KOPT-K1 (cell line): ENCODE measurements around the gene NWD2.
"Not testable (repeated sequence)": the region's sequence is repeated elsewhere in the genome, so short reads cannot be mapped to it uniquely, and the experiment has no call there.

Experiments used
- H3K27ac ChIP-seq: fragments of 200-600 bp; sonication (generic); 2 replicates; pipeline ENCODE4 v1.5.1; 2016; ENCODE audit warnings: antibody characterized with exemption, mild to moderate bottlenecking, low read depth, low read length; ENCODE audit not compliant: poor library complexity, severe bottlenecking
- H3K36me3 ChIP-seq: fragments of 200-600 bp; sonication (generic); 2 replicates; pipeline ENCODE4 v1.5.1; 2017; ENCODE audit warnings: antibody characterized with exemption, mild to moderate bottlenecking, low read length, moderate library complexity; ENCODE audit not compliant: insufficient read depth
- H3K9me3 ChIP-seq: fragments of 200-600 bp; sonication (generic); 2 replicates; pipeline ENCODE4 v1.5.1; 2017; ENCODE audit warnings: antibody characterized with exemption, low read length, mild to moderate bottlenecking; ENCODE audit not compliant: insufficient read depth, poor library complexity, severe bottlenecking

NWD2 gene

DNA sequence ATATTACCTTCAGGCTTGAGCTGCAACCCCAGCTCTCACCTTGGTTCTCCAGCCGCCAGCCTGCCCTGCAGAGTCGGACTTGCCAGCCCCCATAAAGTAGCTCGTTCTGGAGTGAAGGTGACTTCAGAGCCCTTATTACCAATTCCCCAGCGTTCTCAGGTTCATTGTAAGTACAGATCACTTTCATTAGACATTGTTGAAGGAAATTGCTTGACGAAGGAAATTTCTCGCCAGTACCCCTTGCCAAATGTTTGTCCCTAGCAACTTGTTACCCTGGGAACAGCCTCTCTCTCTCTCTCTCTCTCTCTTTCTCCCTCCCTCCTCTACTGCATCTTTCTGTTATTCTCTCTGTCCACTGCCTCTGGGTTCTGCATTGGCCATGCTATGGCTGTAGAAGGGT, 153.0 kb downstream of the NWD2 start:
- H3K27ac ChIP-seq: no peak overlapping the region

DNA sequence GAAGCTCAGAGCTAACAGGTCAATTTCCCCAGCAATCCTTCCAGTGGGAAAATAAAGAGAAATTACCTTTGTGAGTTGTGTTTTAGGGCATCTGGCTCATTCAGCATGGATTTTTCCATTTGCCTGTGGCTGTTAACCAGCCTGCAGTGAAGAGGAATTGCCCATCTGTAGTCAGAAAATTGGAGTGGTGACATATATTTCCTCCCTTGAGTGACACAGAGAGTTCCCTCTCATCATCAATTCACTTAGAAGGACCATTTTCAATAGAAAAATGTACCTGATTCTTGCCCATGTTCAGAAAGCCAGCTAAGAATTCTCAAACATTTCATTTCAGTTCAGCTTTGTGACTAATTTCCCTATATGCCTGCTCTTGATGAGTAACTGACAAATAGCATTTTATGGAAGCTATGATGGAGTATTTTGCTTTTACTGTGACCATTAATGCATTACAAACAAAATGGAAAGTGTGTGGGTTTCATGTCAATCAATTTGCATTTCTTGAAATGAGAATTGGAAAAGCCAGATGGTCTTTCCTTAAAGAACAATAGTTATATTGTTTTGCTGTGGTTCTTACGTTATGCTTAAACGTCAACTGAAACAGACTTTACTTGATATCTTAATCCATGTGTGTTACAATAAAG, 155.8 kb downstream of the NWD2 start:
- Histone ChIP-seq H3K36me3 (no peaks in the 10 kb centered on the region), H3K27ac (no peak overlapping the region), H3K9me3 (no peaks in the 10 kb centered on the region)

More for the DNA sequence above, 153.0 kb downstream of the NWD2 start:
- Histone ChIP-seq H3K36me3 (no peaks in the 10 kb centered on the region), H3K9me3 (no peaks in the 10 kb centered on the region)

DNA sequence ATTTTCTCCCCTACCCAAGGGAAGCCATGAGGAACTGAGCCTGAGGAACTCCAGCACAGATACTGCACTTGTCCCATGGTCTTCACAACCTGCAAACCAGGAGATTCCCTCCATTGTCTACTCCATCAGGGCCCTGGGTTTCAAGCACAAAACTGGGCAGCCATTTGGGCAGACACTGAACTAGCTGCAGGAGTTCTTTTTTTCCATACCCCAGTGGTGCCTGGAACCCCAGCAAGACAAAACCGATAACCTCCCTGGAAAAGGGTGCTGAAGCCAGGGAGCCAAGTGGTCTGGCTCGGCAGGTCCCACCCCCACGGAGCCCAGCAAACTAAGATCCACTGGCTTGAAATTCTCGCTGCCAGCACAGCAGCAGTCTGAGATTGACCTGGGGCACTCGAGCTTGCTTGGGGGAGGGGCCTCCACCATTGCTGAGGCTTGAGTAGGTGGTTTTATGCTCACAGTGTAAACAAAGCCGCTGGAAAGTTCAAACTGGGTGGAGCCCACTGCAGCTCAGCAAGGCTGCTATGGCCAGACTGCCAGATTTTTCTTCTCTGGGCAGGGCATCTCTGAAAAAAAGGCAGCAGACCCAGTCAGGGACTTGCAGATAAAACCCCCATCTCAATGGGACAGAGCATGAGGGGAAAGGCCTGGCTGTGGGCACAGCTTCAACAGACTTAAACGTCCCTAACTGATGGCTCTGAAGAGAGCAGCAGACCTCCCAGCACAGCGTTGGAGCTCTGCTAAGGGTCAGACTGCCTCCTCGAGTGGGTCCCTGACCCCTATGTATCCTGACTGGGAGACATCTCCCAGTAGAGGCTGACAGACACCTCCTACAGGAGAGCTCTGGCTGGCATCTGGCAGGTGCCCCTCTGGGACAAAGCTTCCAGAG, 163.6 kb downstream of the NWD2 start:
- not testable (repeated sequence) for H3K27ac ChIP-seq

DNA sequence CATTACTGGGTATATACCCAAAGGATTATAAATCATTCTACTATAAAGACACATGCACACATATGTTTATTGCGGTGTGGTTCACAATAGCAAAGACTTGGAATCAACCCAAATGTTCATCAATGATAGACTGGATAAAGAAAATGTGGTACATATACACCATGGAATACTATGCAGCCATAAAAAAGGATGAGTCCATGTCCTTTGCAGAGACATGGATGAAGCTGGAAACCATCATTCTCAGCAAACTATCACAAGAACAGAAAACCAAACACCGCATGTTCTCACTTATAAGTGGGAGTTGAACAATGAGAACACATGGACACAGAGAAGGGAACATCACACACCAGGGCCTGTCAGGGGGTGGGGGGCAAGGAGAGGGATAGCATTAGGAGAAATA, 169.1 kb downstream of the NWD2 start:
- H3K9me3 ChIP-seq, H3K27ac ChIP-seq, H3K36me3 ChIP-seq: not testable (repeated sequence)

More for the DNA sequence above, 163.6 kb downstream of the NWD2 start:
- not testable (repeated sequence) for H3K36me3 ChIP-seq, H3K9me3 ChIP-seq

DNA sequence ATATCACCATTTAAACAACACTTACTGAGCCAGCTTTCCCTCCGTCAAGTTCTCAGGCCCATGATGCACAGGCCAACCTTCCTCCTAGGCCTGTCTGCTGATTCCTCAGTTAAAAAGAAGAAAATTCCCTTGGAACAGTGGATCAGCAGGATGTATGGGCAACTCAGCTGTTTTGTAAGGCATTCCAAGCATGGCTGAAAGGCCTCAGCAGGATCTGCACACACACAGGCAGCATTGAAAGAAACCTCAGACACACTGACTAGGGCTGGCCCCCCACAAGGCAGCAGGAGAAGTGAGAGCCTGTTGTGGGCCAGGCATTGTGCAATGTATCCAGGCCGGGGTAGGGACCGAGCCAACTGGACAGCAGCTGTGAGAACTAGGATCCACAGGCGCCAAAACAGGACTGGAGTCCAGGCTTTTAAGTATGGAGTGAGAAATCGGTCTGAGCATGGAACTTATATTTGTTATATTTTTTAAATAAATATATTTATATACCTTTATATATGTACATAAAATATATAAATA, 171.4 kb downstream of the NWD2 start:
- Histone ChIP-seq H3K27ac (no peak overlapping the region), H3K9me3 (no peaks in the 10 kb centered on the region), H3K36me3 (no peaks in the 10 kb centered on the region)

DNA sequence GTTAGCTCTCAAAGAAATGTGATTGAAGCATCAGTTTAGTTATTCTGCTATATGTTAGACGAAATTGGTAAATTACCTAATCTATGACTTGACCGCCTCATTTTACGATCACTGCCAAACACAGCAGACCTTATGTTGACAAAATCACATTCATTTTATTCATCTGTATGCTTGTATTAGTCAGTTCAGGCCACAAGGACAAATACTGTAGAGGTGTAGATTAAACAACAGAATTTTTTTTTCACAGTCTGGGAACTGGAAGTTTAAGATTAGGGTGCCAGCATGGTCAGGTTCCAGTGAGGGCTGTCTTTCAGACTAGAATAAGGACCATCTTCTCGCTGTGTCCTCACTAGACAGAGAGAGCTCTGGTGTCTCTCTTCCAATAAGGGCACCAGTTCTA, 177.1 kb downstream of the NWD2 start:
- Histone ChIP-seq H3K9me3 (no peaks in the 10 kb centered on the region), H3K36me3 (no peaks in the 10 kb centered on the region), H3K27ac (no peak overlapping the region)

DNA sequence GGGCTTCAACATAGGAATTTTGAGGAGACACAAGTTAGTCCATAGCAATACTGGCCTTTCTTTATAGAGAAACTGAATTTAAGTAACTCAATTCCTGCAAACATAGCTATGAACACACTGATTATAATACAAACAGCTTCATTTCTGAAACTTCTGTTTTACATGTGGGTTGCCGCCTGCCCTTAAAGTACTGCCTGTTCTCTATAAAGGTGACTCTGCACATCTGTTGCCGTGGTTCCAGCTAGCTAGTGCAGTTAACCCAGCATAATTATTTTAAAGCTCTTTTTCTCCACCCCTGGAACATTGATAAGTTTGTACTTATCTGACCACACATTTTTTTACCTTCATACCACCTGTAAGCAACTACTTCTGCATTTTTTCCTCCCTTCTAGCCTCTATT, 177.6 kb downstream of the NWD2 start:
- no peak overlapping the region for H3K27ac ChIP-seq
- no peaks in the 10 kb centered on the region for H3K9me3 ChIP-seq
- no peaks in the 10 kb centered on the region for H3K36me3 ChIP-seq

DNA sequence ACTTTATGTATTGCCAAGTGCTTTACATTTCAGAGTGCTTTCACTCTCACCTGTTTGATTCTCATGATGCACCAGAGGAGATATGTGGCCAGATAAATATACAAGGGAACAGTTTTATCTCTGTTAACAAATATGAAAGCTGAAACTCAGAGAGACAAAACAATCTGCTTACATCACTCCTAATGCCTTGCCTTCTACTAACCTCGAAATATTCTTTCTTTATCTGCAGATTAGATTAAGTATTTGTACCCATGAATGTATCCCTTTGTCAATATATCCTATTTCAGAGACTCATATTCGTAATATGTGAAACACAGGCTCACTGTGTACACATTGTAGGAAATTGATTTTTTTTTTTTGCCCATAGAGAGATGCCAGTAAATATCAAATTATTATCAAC, 178.1 kb downstream of the NWD2 start:
- Histone ChIP-seq H3K36me3 (no peaks in the 10 kb centered on the region), H3K9me3 (no peaks in the 10 kb centered on the region), H3K27ac (no peak overlapping the region)

DNA sequence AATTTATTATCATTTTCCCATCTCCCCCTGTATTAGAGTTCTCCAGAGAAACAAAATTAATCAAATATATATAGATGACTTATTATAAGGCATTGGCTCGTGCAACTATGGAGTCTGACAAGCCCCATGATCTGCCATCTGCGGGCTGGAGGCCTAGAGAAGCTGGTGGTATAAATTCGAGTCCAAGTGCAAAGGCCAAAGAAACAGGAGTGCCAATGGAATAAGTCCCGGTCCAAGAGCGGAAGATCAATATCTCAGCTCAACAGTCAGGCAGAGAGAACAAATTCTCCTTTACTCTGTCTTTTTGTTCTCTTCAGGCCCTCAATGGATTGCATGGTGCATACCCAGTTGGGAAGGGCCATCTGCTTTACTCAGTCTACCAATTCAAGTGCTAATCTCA, 178.8 kb downstream of the NWD2 start:
- H3K27ac ChIP-seq: no peak overlapping the region
- no peaks in the 10 kb centered on the region for H3K36me3 ChIP-seq
- H3K9me3 ChIP-seq: no peaks in the 10 kb centered on the region

DNA sequence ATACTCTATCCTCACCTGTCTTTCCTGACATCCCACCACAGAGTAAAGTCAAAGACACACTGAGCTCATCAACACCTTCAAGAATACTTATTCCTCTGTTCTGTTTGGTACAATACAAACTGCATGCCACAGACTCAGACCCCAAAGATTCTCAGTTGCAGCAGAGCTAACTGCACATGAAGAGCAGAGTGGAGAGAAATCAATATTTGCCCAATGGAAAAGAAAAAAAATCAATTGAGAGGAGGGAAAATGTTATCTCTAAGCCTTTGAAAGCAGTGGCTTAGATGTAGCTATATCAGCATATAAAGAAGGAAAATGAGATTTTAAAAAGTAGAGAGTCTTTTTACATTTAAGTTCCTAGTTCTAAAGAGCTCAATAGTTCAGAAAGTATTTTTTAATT, 180.2 kb downstream of the NWD2 start:
- no peaks in the 10 kb centered on the region for H3K36me3 ChIP-seq

DNA sequence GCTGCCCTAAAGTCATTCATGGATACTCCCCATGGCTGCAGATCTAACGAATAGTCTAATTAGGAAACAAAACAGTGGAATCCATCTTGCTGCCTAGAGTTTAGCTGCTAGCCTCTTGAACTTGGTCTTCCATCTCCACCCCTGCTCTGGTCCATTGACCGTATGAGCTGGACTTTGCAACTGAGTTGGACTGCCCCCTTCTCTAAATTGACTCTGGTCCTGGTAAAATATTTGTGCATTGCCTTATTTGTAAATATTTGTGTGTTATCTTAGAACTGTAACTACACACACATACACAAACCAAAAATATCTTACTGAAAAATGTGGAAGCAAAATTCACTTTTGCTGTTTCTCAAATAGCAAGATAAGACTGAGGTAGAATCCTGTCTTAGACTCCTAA, 181.3 kb downstream of the NWD2 start:
- H3K9me3 ChIP-seq: no peaks in the 10 kb centered on the region
- H3K36me3 ChIP-seq: no peaks in the 10 kb centered on the region

More for the DNA sequence above, 180.2 kb downstream of the NWD2 start:
- H3K9me3 ChIP-seq: no peaks in the 10 kb centered on the region
- H3K27ac ChIP-seq: no peak overlapping the region

DNA sequence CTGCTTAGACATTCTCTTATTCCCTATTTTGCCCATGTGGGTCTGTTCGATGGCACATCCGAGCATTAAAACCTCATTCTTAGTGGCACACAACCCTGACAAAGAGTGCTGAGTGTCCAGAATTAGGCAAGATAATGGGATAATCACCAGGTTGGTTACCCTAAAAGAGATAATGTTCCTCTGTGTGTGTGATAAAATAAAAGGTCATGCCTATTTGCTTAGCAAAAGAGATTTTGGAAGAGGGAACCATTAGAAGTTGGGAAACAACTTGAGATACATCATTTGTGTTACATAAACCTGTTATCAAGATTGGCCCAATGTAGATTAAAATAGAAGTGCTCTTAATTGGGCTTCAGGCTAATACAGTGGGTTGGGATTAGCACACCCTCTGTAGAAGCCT, 182.7 kb downstream of the NWD2 start:
- no peak overlapping the region for H3K27ac ChIP-seq
- H3K9me3 ChIP-seq: no peaks in the 10 kb centered on the region
- H3K36me3 ChIP-seq: no peaks in the 10 kb centered on the region

More for the DNA sequence above, 181.3 kb downstream of the NWD2 start:
- no peak overlapping the region for H3K27ac ChIP-seq

DNA sequence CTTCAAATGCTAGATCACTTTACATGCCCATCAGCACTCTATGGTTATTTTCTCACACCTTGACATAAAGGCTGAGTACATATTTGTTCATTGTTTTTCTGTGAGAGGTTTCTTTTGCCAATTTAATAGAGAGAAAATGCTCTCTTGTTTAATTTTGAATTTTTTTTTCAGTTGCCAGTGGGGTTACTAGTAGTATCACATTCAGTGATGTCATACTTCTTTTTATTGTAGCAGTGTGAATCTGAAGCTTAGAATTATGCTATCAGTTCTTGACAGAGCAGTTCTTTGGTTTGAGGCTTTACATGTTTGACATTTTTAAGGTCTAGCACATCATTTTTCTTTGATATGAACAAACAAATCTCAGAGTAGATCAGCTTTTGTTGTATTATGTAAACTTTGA, 185.4 kb downstream of the NWD2 start:
- no peaks in the 10 kb centered on the region for H3K9me3 ChIP-seq
- no peak overlapping the region for H3K27ac ChIP-seq
- H3K36me3 ChIP-seq: no peaks in the 10 kb centered on the region

DNA sequence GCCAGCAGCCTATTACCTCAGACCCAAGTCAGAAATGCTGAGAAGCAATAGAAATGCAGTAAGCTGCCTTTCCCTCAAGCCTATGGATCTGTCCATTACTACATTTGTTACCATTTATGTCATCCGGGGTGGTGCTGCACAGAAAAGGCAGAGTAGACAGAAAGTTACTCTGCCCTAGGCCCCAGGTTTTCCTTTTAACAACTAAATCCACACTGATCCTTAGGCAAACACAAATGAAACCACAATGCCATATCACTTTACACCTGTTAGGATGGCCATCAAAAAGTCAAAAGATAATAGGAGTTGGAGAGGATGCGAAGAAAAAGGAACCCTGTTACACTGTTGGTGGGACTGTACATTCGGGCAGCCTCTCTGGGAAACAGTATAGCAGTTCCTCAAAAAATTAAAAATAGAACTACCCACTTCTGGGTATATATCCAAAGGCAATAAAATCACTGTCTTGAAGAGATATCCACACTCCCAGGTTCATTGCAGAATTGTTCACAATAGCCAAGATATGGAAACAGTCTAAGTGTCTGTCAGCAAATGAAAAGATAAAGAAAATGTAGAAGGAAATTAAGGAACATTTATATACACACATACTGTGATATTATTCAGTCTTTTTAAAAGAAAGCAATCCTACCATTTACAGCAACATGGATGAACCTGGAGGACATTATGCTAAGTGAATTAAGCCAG, 186.3 kb downstream of the NWD2 start:
- H3K36me3 ChIP-seq: no peaks in the 10 kb centered on the region
- no peak overlapping the region for H3K27ac ChIP-seq
- no peaks in the 10 kb centered on the region for H3K9me3 ChIP-seq

DNA sequence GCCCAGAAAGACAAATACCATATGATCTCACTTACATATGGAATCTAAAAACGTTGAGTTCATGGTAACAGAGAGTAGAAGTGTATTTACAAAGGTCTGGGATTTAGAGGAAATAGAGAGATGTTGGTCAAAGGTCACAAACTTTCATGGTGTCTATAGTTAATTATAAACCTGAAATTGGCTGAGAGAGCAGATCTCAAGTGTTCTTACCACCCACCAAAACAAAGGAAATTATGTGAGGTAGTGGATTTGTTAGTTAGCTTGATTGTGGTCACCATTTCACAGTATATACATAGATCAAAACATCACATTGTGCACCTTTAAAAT, 186.8 kb downstream of the NWD2 start:
- Histone ChIP-seq H3K27ac (no peak overlapping the region), H3K9me3 (no peaks in the 10 kb centered on the region), H3K36me3 (no peaks in the 10 kb centered on the region)
